Daoy (cell line): ENCODE data around the gene BCAP31. TPM values are rescaled to one million over a fixed set of nuclear protein-coding genes. Genes with fewer than 3 reads are reported as not detected.
"Not testable (repeated sequence)": the region's sequence is repeated elsewhere in the genome, so short reads cannot be mapped to it uniquely, and the experiment has no call there.

Source experiments
- DNase-seq: peaks from one replicate; pipeline ENCODE4 v3.0.0-alpha.2; 2015; ENCODE audit warnings: low read depth
- total RNA-seq: library from RNA; depleted of rRNA; stranded (reverse); fragments of >200 nt; shearing (Covaris generic); gene quantifications from 2 replicates; pipeline ENCODE4 v1.2.3, GENCODE V29; 2014

BCAP31 gene
- total RNA-seq, 1 experiment from 2014 or later = 146 TPM

DNA sequence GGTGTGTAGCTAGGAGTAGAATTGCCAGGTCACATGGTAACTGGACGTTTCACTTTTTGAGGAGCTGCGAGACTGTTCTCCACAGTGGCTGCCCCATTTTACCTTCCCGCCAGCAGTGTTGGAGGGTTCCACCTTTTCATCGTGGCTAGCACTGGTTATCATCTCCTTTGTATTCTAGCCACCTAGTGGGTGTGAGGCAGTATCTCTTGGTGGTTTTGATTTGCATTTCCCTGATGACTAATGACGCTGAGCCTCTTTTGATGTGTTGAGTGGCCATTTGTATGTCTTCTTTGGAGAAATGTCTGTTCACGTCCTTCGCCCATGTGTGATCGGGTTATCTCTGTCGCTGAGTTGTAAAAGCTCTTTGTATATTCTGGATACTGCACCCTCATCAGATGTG is 11.1 kb upstream of the BCAP31 start:
- peak; percentile 13 for DNase-seq

DNA sequence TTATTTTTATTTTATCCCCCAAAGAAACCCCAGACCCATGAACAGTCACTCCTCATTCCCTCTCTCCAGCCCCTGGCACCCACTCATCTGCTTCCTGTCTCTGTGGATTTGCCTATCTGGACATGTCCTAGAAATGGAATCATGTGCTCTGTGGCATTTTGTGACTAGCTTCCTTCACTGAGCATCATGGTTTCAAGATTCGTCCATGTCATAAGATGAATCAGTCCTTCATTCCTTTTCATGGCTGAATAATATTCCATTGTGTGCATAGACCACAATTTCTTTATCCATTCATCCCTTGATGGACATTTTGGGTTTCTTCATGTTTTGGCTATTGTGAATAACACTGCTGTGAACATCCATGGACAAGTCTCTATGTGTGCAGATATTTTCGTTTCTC is 10.7 kb upstream of the BCAP31 start:
- no peak for DNase-seq

DNA sequence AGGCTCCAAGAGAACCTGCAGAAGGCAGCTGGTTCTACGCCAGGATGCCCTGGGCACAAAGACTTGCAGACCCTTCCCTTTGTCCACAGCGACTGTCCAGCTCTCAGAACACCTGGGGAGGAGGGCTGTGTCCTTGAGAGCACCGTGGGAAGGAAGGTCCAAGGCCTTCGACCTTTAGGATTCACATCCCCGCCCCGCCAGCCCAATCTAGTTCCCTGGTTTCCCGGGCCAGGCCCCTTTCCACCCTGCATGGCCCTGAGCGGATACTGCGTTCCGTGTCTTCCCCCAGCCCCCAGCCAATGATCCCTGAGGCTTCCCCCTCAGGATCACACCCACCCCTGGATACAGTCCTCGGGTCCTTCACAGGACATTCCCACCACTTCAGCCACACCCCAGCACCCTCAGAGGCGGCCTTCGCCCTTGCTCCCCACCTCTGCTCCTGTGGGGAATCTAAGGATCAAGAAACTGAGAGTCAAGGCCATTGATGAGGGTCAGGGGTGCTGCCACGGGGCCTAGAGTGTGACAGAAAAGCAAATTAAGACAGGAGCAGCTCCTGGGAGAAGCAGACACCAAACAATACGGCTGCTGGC is 9.6 kb upstream of the BCAP31 start:
- no peak for DNase-seq

DNA sequence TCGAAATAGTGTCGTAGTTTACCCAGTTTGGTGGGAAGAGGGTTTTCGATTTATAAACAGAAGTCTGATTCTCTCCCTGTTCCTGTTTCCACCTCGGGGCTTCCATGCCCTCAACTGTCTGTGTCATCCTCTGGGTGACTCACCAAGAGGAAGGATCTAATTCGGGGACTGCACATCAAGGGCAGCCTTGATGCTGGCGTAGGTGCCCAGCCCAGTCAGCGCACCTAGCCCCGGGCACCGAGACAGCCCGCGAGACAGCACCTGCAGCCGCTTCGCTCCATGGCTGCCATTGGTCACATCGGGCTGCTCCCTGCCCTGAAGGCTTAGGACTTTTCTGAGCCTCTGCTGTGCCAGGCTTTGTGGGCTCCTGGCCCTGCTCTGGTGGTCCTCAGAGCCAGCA is 8.2 kb upstream of the BCAP31 start:
- no peak for DNase-seq

DNA sequence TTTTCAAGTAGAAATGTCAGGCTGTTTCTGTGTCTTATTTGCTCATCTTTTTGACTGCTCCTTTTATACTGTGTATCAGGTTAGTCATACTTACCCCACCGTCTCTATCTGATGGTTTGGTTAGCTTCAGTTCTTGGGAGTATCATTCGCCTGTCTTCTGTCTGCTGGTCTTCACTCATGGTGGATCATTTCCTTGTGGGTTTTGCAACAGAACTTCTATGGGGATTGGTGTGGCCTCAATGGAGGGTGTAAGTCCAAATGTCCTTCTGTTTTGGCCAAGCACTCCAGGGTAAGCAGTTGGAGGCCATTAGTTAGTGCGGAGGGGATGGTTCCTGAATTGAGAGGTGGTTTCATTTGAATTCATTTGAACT is 7.6 kb upstream of the BCAP31 start:
- DNase-seq = no peak

DNA sequence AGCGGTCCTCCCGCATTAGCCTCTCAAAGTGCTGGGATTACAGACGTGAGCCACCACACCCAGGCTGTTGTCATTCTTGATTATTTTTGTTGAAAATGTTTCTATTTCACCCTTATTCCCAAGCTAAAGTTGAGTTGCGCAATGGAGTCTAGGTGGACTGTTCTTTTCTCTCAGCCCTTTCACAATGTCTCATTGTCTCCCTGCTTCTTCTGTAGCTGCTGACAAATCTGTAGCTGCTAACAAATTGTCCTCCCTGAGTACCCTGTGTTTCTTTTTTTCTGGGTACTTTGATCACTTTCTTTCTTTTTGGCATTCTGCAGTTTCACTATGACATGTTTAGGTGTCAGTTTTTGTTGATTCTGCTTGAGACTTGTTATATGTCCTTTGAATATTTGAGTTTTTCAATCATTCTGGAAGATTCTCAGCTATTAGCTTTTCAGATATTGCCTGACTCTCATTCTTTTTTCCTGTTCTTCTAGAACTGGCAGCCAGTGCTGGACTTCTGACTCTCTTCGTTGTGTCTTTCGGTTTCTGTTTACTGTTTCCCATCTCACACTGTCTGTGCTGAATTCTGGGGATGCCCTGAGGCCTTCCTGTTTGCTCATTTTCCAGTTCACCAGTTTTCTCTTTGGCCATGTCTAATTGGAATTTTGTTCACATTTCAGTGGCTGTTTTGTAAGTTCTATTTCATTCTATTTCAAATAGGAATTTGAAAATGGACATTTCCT is 7.1 kb upstream of the BCAP31 start:
- no peak for DNase-seq

DNA sequence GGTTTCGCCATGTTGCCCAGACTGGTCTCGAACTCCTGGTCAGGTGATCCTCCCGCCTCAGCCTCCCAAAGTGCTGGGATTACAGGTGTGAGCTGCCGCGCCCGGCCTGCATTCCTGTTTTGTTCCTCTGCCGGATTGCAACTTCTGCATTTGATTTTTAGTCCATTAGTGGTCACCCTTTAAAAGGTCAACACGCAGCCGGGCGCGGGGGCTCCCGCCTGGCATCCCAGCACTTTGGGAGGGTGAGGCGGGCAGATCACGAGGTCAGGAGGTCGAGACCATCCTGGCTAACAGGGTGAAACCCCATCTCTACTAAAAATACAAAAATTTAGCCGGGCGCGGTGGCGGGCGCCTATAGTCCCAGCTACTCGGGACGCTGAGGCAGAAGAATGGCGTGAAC is 5.9 kb upstream of the BCAP31 start:
- not testable (repeated sequence) for DNase-seq

DNA sequence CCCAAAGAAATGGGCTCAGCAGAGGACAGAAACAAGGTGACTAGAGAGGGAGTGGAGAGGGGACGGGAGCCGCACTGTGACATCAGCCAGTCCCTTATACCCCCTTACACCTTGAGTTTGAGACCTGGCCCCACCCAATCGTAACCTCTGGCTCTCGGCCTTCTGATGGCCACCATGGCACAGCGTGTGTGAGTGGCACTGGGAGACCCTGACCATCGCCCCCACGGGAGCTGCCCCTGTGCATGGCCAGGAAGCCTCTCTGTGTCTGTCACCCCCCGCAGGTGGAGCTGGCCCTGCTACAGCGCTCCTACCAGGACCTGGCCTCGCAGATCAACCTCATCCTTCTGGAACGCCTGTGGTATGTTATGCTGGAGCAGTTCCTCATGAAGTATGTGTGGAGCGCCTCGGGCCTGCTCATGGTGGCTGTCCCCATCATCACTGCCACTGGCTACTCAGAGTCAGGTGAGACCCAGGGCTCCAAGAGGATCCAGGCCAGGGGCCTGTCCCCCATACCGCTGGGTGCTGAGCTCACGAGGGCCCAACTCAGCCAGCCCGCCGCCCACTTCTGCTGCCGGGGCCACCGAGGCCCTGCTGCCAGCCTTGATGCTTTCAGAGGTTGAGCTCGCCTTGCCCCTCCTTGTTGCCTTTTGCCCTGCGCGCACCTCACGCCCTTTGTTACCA is 4.9 kb upstream of the BCAP31 start:
- no peak for DNase-seq

DNA sequence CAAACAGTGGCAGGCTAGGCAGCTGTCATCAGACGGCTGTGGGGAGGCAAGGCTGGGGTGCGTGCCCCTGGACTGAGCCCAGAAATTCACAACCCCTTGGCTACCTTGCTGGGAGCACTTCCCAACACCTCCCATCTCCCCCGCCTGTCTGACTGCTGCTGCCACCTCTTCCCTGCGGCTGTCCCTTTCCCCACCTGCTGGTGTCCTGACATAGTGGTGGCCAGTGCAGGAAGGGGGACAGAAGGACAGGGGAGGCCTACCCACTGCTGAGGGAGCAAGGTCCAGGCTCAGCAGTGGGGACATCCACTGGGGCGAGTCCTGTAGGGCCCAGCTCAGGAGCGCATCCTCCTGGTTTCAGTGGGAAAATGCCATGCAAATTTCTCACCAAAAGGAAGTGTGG is 3.9 kb upstream of the BCAP31 start:
- no peak for DNase-seq

DNA sequence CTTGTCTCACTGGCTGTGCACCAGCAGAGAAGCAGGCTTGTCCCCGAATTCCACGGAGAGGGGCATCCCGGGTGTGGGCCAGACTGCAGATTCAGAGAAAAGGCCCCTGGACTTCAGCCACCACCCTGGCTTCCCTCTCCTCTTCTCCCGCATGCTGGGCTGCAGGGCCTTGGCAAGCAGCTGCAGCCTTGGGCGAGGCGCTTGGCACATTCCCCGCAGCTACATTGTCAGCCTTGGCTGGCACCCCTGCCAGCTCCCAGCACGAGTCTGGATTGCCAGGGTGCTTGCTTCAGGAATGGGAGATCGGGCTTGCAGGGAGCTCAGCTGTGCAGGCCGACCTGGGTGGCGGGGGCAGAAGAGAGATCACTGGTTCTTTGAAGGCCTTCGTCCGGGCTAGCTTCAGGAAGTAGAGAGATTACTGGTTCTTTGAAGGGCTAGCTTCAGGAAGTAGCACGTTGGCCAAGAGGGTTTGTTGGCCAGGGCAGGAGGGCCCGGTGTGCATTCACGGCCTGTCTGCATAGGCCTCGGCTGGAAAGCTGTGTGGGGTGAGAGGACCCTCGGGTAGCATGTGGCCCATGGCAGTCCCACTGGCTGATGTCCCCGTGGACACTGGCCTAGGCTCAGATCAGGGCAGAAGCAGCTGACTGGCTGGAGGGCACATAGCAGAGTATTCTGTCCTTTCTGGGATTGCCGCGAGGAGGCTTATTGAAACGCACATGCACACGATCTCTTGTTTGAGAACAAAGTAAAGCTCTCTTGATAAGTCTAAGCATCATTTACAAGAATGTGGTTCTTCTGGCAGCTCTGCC is 3.1 kb upstream of the BCAP31 start:
- no peak for DNase-seq

DNA sequence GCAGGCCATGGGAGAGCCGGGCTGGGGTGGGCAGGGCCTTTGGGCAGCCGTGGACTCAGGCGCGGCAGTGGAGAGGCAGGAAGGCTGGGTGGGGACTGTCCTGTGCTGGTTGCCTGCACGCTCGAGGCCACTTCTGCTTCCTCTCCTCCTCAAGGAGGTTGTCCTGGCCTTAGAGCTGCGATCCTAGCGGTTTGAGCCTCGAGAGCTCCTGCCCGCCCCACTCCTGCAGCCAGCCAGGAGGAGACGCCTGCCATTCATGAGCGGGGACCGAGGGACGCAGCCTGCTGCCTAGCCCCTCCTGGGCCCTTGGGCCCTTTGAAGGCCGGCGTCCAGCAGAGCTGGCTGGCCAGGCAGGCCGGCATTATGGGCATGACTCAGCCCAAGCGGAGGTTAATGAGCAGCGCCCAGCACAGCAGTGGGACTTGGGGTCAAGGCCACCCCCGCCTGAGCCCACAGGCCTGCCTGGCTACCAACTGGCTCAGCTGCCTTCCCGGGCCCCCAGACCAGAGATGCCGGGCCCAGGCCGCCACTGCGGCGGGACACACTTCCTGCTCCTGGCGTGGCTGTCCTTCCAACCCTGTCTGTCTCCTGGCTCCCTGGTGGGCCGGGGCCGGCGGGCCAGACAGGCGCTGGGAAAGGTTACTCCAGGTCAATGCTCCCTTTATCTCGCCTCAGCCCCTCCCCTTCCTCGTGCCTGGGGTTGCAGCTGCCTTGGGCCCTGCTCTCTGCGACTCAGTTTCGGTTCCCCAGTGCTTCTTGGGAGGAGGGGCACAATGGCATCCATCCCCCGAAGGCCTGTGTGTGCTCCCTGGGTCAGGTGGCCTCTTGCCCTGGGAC is 2.3 kb upstream of the BCAP31 start:
- DNase-seq = peak; percentile 51

DNA sequence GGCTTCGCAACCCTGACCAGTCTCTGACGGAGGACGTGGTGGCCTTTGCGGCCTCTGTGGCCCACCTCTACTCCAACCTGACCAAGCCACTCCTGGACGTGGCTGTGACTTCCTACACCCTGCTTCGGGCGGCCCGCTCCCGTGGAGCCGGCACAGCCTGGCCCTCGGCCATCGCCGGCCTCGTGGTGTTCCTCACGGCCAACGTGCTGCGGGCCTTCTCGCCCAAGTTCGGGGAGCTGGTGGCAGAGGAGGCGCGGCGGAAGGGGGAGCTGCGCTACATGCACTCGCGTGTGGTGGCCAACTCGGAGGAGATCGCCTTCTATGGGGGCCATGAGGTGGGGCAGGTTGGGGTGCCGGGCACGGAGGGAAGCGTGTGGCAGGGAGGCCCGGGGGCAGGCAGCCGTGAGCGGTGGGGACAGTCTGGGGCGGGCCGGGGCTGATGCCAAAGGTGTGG is 1.7 kb upstream of the BCAP31 start:
- DNase-seq = no peak

DNA sequence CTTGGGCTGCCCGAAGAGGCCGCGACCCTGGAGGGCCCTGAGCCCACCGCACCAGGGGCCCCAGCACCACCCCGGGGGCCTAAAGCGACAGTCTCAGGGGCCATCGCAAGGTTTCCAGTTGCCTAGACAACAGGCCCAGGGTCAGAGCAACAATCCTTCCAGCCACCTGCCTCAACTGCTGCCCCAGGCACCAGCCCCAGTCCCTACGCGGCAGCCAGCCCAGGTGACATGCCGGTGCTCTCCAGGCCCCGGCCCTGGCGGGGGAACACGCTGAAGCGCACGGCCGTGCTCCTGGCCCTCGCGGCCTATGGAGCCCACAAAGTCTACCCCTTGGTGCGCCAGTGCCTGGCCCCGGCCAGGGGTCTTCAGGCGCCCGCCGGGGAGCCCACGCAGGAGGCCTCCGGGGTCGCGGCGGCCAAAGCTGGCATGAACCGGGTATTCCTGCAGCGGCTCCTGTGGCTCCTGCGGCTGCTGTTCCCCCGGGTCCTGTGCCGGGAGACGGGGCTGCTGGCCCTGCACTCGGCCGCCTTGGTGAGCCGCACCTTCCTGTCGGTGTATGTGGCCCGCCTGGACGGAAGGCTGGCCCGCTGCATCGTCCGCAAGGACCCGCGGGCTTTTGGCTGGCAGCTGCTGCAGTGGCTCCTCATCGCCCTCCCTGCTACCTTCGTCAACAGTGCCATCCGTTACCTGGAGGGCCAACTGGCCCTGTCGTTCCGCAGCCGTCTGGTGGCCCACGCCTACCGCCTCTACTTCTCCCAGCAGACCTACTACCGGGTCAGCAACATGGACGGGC is 1.0 kb upstream of the BCAP31 start:
- no peak for DNase-seq

DNA sequence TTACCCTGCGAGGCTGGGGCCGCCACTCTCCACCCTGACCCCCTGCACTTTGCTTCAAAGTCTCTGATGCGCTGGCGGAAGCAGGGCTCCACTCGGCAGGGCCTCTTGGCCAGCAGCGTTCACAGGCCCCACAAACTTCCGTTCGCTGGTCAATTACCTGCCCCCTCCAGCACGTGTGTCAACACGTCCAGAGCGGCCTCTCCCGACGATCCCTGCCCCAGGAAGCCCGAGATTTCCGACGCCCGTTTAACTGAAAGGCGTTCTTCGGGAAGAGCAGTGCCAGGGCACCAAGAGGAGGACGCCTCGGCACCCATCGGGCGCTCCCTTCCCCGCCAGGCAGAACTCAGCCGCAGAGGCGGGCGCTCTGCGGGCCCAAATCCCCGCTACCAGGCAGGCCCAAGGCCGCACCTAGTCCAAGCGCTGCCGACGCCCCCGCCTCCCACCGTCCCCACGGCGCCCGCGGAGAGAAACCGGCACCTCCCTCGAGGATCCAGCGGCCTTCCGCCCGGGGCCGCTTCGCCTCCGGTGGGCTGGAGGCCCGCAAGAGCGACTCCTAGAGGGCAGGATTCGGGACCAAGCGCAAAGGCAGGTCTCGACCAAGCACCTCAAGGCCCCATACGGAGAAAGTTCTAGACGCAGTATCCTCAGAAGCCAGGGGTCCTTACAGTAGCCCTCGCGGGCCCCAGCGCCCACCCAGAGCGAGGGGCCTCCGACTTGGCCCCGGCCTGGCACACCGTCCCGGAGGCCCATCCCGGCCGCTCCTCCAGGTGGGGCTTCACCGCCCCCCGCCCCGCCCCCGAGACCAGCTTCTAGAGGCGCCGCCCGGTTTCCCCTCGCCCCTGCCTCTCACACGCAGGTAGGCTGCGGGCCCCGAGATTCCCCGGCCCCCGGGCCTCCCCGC is 586 bp downstream of the BCAP31 start:
- peak; percentile 50 for DNase-seq

DNA sequence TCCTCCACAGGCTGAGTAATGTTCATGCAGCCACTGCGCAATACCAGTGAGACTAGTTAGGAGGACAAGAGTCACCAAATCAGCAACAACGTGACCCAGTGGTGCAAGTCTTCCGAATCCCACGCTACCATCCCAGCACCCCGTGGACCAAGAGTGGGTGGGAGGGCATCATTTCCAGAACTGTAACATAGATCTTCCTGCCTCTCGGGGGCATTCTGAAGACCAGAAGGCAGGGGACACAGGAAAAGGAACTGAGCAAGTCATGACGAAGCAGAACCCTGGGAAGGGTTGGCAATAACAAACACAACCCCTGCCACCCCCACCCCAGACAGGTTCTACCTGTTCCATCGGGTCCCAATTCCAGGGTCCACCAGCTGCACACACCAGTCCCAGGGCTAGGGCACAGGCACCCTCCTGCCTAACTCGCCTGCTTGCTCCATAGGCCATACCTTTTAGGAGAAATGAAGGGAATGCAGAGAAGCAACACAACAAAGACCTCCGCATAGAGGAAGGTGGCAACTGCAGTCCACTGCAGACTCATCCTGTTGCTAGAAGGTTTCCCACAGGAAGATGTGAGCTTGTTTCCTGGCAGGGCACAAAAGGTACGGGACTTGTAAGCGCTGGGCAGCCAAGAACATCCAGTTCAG is 1.4 kb downstream of the BCAP31 start:
- no peak for DNase-seq

DNA sequence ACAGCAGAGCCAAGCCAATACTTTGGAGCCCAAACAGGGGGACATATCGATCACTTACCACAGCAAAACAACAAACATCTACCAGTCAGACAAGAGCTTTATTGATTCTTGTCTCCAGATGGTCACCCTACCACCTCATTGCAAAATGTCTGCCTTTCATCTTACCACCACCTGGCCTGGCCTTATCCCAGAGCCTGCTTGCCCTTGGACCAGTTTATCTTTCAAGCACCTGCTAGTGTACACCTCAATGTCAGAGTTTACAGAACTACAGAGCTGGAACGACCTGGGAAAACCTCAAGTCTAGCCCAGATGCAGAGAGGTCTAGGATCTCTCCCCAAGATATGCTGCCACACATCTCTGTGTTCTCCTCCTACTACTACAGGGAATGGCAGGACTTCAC is 4.5 kb downstream of the BCAP31 start:
- no peak for DNase-seq

DNA sequence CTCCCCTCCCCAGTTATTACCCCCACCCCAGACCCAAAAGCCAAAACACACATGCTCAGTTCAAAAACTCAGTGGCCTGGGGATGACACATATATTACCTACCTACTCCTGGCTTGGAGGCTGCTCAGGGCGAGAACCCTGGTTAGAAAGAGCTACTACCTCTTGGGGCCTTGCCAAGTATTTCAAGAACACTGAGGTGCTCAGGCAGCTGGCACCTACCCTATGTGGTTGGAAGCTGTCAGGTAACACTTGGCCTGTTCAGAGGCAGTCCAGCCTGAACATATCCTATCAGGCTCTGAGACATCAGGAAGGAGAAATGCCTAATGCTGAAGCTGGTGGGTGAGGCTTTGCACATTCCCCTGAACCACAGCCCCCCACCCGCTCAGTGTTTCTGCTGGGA is 4.9 kb downstream of the BCAP31 start:
- DNase-seq = no peak

DNA sequence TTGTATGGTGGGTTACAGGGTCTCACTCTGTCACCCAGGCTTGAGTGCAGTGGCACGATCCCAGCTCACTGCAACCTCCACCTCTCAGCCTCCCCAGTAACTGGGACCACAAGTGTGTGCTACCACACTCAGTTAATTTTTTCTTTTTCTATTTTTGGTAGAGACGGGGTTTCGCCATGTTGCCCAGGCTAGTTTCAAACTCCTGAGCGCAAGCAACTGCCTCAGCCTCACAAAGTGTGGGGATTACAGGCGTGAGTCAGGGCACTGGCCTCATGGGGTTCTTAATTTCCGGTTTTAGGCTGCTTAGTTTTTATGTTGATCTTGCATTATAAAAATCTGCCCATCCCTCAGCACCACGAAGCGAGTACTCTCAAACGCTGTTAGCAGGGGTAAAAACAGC is 6.7 kb downstream of the BCAP31 start:
- DNase-seq = no peak

DNA sequence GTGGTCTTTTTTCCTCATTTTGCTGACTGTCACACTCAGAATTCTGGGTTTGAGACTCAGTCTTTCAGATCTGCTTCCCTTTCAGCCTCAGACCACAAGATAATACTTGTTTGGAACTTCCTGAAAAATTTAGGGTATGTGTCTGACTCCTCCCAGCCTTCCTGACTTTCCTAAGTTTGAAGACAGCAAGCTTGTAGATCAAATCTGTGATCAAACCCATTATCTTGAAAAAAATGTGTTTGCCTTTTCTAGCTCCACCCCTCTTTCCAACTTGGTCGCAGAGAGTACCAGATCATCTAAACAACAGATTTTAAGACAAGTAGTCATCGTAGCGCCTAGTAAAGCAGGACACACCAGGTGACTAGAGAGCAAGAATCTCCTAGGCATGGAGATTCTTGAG is 9.9 kb downstream of the BCAP31 start:
- no peak for DNase-seq
